HPDE6-E6E7 (cell line): ENCODE data around the gene FBXL17.

Source experiments
- DNase-seq: peaks from one replicate; pipeline ENCODE4 v3.0.0; 2011; ENCODE audit warnings: missing footprints; ENCODE audit errors: extremely low spot score

The FBXL17 gene

DNA sequence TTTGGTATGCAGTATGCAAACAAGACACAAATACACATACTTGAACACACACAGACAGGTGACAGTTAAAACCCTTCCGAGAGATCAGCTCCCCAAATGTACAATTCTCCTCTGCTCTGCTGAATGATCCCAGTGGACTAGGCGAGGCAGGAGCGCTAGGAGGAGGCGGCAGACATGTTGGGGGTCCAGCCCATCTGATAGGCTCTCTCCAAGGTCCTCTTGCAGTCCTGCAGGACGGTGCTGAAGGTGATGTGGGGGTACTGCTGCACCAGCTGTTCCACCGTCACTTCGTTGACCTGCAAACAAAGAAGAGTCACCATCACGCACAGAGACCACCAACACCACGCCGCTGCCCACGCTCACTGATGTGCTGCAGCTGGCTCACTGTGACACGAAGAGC, 520.3 kb downstream of the FBXL17 start:
- no peak for DNase-seq

DNA sequence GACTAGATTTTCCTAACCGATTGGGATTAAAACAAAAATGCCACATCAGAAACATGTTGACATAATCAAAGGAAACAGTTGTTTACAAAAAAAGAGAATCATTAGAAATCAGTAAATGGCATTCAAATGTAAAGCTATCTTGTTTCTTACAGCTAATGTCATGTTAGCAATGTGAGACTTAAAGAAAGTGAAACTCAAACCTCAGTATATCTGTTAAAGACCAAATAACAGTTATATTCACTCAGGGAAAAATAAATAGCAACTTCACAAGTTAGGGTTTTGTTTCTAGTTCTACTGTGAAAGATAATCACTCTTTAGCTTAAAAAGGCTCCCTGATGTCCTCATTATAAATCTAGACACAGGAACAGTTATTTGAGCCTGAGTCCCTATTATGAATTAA, 521.9 kb downstream of the FBXL17 start:
- no peak for DNase-seq

DNA sequence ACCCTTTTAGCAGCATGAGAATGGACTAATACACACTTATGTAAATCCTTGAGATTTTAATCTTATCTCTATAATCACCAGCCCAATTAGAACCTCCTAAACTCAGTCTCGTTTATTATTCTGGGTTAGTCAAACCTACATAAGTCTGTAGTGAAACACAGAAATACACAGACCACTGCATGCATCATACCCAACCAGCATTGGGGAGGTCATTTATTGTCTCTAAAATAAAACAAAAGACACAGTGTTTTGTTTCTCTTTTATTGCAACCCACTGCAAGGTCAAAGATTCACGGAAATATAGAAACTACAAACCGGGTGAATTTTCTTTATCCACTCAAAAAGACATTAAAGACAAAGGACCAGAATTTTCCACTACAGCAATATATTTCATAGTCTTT, 523.1 kb downstream of the FBXL17 start:
- DNase-seq: no peak

DNA sequence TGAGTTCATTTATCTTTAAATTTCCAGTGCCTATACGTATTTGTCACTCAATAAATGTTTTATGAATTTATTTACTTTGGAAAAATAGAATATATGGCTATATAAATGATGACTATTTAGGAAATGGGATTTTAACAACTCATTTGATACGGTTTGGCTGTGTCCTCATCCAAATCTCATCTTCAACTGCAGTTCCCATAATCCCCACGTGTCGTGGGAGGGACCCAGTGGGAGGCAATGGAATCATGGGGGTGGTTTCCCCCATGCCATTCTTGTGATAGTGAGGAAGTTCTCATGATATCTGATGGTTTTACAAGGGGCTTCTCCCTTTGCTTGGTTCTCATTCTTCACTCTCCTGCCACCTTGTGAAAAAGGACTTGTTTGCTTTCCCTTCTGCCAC, 523.6 kb downstream of the FBXL17 start:
- no peak for DNase-seq

GRCh38 chr5:107857785-107858184, 524.1 kb downstream of the FBXL17 start:
- no peak for DNase-seq

DNA sequence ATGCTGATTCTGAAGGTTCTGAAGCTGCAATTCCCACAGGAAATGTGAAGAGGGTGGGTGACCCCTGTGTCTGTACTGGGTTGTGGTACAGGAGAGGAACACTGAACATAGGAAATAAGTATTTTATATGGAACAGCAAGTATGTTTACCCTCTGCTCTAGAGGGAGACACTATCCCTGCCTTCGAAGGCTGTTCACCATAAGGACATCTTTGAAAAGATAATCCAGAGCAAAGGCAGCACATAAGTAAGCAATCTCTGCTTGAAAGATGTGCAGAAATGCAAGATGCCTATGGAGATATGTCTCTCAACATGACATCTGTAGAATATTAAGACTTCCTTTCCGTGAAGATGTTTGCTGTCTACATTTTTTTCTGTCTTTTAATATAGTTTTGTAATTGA, 526.7 kb downstream of the FBXL17 start:
- DNase-seq: no peak

DNA sequence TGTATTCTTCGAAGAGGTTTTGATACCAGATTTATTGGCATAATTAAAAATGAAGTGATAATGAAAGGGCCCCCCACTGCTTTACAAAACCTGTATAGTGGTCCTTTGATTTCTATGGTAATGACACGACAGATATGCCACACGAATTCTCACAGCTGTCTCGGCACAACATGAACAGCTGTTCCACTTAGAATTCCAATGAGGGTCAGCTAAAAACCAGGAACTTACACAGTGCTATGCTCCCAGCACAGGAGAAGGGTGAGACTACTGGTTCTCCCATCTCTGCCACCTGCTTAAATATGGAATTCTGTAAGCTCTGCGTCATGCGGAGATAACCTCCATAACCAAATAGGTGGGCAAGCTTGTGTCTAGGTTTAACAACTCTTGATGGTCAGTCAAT, 528.2 kb downstream of the FBXL17 start:
- no peak for DNase-seq

- DNase-seq: no peak
These were observed 528.9 kb downstream of the FBXL17 start for GRCh38 chr5:107853031-107853430.

DNA sequence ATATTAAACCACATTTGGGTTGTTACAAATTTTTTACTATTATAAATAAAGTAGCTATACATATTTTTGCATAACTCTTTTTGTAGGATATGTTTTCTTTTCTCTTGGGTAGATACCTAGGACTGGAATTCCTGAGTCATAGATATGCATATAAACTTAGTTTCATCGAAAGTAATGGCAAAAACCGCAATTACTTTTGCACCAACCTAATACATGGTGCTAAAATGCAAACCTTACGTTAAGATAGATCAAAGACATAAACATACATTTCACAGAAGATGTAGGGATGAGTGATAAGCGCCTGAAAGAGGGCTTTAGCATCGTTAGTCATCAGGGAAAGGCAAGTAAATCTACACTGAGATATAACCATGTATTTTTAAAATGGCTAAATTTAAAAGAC, 532.8 kb downstream of the FBXL17 start:
- no peak for DNase-seq

- no peak for DNase-seq
These were observed 541.3 kb downstream of the FBXL17 start for GRCh38 chr5:107840592-107840991.

GRCh38 chr5:107840161-107840560, 541.7 kb downstream of the FBXL17 start:
- DNase-seq: no peak

DNA sequence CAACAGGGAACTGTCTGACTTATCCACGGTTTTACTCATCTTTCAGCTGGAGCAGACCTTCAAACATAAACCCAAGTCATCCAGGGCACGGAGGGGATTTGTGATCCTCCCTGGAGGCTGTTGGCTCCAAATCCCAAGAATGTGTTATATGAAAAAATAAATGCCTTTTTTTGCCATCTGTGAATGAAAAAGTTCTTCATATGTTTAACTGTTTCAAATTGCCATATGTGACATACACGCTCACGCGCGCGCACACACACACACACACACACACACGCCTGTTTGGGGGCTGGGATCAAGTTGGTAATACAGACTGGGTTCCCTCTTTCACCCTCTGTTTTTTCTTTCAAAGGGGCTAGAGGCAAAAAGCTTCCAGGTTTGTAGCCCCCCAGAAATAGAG, 546.8 kb downstream of the FBXL17 start:
- no peak for DNase-seq

GRCh38 chr5:107832746-107833145, 549.2 kb downstream of the FBXL17 start:
- no peak for DNase-seq

DNA sequence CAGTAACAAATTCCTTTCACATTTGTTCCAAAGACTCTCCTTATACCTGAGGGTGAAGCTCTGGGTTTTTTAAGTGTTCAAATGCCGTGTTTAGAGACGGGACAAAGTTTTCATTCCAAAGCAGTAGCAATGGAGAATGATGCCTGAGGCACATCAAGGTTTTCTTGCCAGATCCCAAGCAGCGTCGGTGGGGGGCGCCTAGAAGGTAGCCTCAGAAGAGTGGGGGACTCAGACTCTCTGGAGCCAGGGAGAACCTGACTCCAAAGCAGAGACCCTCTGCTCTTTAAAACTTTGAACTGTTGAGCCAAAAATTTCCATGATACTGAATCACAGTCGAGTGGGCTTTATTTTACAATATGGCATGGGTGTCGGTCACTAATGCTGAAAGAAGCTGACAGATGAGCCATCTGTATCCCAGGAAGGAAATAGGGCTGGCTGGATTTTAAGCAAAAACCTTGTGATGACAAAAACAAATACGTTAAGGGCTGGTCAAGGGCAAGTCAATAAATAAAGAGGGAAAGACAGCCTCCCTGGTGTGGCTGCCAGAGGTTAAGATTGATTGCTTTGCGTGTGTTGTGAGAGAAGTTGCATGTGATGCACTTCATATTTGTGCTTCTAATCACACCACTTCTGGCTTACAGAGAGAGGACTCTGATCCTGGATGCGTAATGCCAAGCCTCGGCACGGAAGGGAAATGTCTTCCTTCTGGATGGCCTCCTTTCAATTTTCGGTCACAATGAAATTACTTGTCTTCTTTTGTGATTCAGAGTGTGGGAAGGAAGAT, 550.1 kb downstream of the FBXL17 start:
- no peak for DNase-seq

- no peak for DNase-seq
These were observed 551.1 kb downstream of the FBXL17 start for GRCh38 chr5:107830750-107831149.

- DNase-seq: no peak
These were observed 555.4 kb downstream of the FBXL17 start for GRCh38 chr5:107826311-107827000.

DNA sequence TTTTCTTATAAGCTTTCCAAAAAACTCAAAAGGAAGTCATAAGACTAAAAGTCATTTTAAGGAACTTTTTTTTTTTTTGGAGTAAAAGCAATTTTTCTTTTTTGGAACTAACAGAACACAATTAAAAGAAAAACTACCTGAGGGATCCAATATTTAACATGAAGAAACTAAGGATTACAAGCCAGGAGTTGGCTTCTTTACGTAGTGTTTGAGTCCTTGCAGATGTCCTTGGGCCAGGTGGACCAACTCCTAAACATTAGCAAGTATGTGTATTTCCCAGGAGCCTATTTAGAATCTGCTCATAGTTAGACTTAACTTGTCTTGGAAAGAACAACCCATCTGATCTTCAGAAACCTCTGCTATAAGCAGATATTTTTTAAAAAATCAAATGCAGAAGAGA, 557.1 kb downstream of the FBXL17 start:
- no peak for DNase-seq

- DNase-seq: no peak
These were observed 560.6 kb downstream of the FBXL17 start for GRCh38 chr5:107821288-107821687.

GRCh38 chr5:107820429-107820828, 561.5 kb downstream of the FBXL17 start:
- DNase-seq: no peak

DNA sequence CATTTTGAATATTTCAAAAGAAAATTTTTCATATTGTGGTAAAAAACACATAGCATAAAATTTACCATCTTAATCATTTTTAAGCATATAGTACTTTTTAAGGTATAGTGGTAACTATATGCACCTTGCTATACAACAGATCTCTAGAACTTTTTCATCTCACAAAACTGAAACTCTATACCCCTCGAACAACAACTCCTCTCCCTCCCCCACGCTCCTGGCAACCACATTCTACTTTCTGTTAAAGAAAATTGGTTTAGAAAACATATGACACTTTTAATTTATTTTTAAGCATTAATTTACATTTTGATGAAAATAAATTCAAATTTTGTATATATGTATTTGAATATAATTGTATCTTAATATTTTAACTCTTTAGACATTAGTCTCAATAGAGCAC, 563.9 kb downstream of the FBXL17 start:
- no peak for DNase-seq

- no peak for DNase-seq
These were observed 564.5 kb downstream of the FBXL17 start for GRCh38 chr5:107817436-107817835.

GRCh38 chr5:107815109-107815508, 566.8 kb downstream of the FBXL17 start:
- no peak for DNase-seq

DNA sequence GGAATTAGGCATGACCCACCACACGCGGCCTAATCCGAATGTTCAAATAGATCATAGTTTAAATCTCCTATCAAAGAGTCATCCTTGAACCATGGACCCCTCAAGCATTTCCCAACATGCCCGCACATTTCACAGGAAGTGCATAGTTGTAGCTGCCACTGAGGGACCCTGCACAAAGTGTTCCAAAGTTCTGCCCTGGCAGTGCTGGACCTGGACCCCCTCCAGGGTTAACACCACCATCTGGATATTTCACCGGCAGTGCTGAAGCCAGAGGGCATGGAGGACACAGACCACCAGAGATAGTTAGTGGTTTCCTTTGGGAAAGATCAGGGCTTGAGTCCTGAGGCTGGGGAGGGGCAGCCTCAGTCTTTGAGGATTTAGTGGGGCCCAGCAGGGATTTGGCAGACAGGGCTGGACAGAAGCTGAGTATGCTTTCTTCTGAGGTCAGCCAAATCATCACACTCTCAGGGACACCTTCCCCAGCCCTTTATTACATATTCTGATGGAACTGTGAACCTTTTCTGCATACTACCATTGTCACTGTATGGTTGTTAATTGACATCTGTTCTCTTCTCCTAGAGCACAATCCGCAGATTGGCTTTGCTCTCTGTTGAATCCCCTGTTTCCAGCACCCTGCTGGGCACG, 567.6 kb downstream of the FBXL17 start:
- no peak for DNase-seq
